Measurements from ENCODE around the gene FOLR2.

Gene FOLR2

DNA sequence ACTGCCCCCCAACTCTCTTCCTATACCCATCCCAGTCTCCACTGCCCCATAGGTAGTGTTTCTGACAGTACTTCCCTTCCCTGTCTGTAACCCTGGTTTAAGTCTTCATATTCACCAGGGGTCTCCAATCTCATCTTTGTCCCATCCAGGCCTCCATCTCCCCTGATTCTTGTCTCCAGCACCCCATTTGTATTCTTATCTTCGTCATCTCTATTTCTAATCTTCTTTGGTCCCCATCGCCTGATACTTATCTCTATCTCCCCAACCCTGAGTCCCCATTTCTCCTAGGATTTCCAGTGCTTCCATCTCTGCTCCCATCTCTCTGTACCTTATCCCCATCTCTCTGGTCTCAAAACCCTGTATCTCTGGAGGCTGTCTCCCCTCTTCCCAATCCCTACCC, 25.5 kb downstream of the FOLR2 start:
- Histone ChIP-seq H3K56ac (ENCODE audit: low read length) (no peak overlapping the region), H3K27me3 (ENCODE audit: insufficient read depth, low read length, poor library complexity) (peaks cover 49% of the 10 kb centered on the region), H3K9ac (ENCODE audit: low read length) (no peak overlapping the region), H3K18ac (ENCODE audit: low read length) (no peak overlapping the region), H3K4ac (ENCODE audit: low read depth, low read length) (no peak overlapping the region), H2BK120ac (ENCODE audit: low read depth, low read length) (no peak overlapping the region), H4K5ac (ENCODE audit: low read length) (no peak overlapping the region), H4K8ac (ENCODE audit: low read depth, low read length) (no peak overlapping the region), H2AK5ac (ENCODE audit: low read length) (no peak overlapping the region), H3K79me2 (ENCODE audit: control insufficient read depth, insufficient read depth, low read length) (no peaks in the 10 kb centered on the region), H3K79me1 (ENCODE audit: low read length) (no peaks in the 10 kb centered on the region), H3K23ac (ENCODE audit: low read length) (no peak overlapping the region), H3K36me3 (ENCODE audit: control insufficient read depth, insufficient read depth, low read length) (no peaks in the 10 kb centered on the region), H3K4me1 (ENCODE audit: control insufficient read depth, low read depth, low read length) (peaks cover 12% of the 10 kb centered on the region), H2BK5ac (ENCODE audit: low read length) (no peak overlapping the region), H3K4me3 (ENCODE audit: low read length) (no peak overlapping the region), H2BK15ac (replicated peaks; ENCODE audit: low read depth) (no peak overlapping the region), H3K4me2 (ENCODE audit: low read length) (no peak overlapping the region), H3K27ac (ENCODE audit: low read depth, low read length) (no peak overlapping the region)
- WGBS (ENCODE audit: extremely low coverage, insufficient coverage, low lambda C conversion rate) = no CpG with 5 or more reads among the region's 2 CpGs
- no peak for DNase-seq

DNA sequence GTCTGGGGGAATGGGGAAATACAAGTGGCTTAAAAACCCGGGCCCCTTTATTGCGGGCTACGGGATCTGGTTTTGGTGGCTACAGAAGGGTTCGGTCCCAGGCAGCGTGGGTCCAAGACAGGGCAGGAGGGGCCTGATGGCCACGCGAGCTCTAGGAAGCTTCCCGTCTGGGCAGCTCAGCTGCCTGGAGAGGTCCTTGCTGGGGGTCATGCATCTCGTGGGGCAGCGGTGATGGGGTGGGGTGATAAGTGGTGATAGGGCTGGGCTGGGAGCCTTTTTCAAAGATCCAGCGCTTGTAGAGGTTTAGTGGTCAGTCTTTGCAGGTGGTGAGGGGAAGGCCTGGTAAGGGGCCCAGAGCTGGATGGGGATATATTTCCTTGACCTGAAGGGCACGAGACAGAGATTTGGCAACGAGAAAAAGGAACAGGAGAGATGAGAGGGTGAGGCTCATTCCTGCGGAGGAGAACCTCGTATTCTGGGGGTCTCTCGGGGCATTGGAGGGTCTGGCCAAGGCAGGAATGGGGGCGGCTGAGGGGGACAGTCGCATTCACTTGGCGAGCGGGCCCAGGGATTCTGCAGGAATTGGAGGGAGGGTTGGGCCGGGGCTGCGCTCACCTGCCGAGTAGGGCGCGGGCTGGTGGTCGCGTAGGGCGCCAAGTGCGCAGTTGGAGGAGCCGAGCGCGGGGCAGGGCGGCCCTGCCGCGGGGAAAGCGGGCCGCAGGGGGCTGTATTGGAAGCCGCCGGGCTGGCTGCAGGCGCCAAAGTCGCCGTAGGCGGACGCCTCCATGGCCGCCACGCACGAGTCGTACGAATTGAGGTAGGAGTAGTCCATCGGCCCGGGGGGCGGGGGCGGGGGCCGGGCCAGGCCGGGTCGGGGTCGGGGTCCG, 26.8 kb downstream of the FOLR2 start:
- peaks cover 50% of the 10 kb centered on the region for H3K27me3 ChIP-seq (ENCODE audit: insufficient read depth, low read length, poor library complexity)
- H3K18ac ChIP-seq (ENCODE audit: low read length) = peak overlapping the region; percentile 10
- peak overlapping the region; percentile 26 for H3K4me2 ChIP-seq (ENCODE audit: low read length)
- no peaks in the 10 kb centered on the region for H3K79me2 ChIP-seq (ENCODE audit: control insufficient read depth, insufficient read depth, low read length)
- H2BK5ac ChIP-seq (ENCODE audit: low read length) = no peak overlapping the region
- no peak overlapping the region for H2AK5ac ChIP-seq (ENCODE audit: low read length)
- H3K9ac ChIP-seq (ENCODE audit: low read length) = no peak overlapping the region
- H3K56ac ChIP-seq (ENCODE audit: low read length) = peak overlapping the region; percentile 54
- WGBS (ENCODE audit: extremely low coverage, insufficient coverage, low lambda C conversion rate) = no CpG with 5 or more reads among the region's 58 CpGs
- no peak overlapping the region for H4K5ac ChIP-seq (ENCODE audit: low read length)
- no peak for DNase-seq
- no peak overlapping the region for H4K8ac ChIP-seq (ENCODE audit: low read depth, low read length)
- H3K4me3 ChIP-seq (ENCODE audit: low read length) = no peak overlapping the region
- no peak overlapping the region for H3K4ac ChIP-seq (ENCODE audit: low read depth, low read length)
- no peaks in the 10 kb centered on the region for H3K36me3 ChIP-seq (ENCODE audit: control insufficient read depth, insufficient read depth, low read length)
- H3K27ac ChIP-seq (ENCODE audit: low read depth, low read length) = no peak overlapping the region
- no peak overlapping the region for H3K23ac ChIP-seq (ENCODE audit: low read length)
- no peak overlapping the region for H2BK120ac ChIP-seq (ENCODE audit: low read depth, low read length)
- no peak overlapping the region for H2BK15ac ChIP-seq (replicated peaks; ENCODE audit: low read depth)
- H3K79me1 ChIP-seq (ENCODE audit: low read length) = no peaks in the 10 kb centered on the region
- peaks cover 11% of the 10 kb centered on the region for H3K4me1 ChIP-seq (ENCODE audit: control insufficient read depth, low read depth, low read length)

DNA sequence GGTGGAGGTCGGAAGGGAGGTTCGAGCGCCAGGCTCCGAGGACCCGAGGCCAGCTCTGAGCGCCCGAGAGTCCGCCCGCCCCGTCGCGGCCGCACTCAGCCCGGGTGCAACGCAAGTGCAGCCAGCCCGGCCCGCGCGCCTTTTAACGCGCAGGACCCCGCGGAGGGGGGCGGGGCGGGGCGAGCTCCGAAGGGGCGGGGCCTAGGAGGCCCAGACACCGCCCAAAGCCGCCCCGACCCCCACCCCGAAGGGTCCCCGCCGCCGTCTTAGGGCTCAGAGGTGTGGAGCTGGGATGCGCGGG, 27.4 kb downstream of the FOLR2 start, which contains the start of gene PHOX2A:
TSS of gene PHOX2A (minus strand) at position 117 of the 301 bp plus-strand sequence. CDS start 172 bp downstream, outside the sequence.
- no peak within 1 kb of the TSS for H2AK5ac ChIP-seq (ENCODE audit: low read length)
- no peak within 1 kb of the TSS for H4K5ac ChIP-seq (ENCODE audit: low read length)
- peaks cover 50% of the 10 kb centered on the region for H3K27me3 ChIP-seq (ENCODE audit: insufficient read depth, low read length, poor library complexity)
- H3K18ac ChIP-seq (ENCODE audit: low read length) = peak within 1 kb of the TSS; percentile 10
- H3K79me1 ChIP-seq (ENCODE audit: low read length) = no peaks in the 10 kb centered on the region
- no peaks in the 10 kb centered on the region for H3K36me3 ChIP-seq (ENCODE audit: control insufficient read depth, insufficient read depth, low read length)
- no CpG with 5 or more reads among the region's 37 CpGs for WGBS (ENCODE audit: extremely low coverage, insufficient coverage, low lambda C conversion rate)
- H3K9ac ChIP-seq (ENCODE audit: low read length) = peak within 1 kb of the TSS; percentile 11
- H3K4me2 ChIP-seq (ENCODE audit: low read length) = peak within 1 kb of the TSS; percentile 91
- peak within 1 kb of the TSS; percentile 65 for H3K56ac ChIP-seq (ENCODE audit: low read length)
- H3K4ac ChIP-seq (ENCODE audit: low read depth, low read length) = no peak within 1 kb of the TSS
- no peak within 1 kb of the TSS for H3K23ac ChIP-seq (ENCODE audit: low read length)
- no peaks in the 10 kb centered on the region for H3K79me2 ChIP-seq (ENCODE audit: control insufficient read depth, insufficient read depth, low read length)
- H3K4me1 ChIP-seq (ENCODE audit: control insufficient read depth, low read depth, low read length) = peaks cover 10% of the 10 kb centered on the region
- no peak within 1 kb of the TSS for H4K8ac ChIP-seq (ENCODE audit: low read depth, low read length)
- H2BK15ac ChIP-seq (replicated peaks; ENCODE audit: low read depth) = no peak within 1 kb of the TSS
- no peak within 1 kb of the TSS for H2BK120ac ChIP-seq (ENCODE audit: low read depth, low read length)
- DNase-seq = no peak
- H3K27ac ChIP-seq (ENCODE audit: low read depth, low read length) = no peak within 1 kb of the TSS
- peak within 1 kb of the TSS; percentile 53 for H3K4me3 ChIP-seq (ENCODE audit: low read length)
- H2BK5ac ChIP-seq (ENCODE audit: low read length) = no peak within 1 kb of the TSS

DNA sequence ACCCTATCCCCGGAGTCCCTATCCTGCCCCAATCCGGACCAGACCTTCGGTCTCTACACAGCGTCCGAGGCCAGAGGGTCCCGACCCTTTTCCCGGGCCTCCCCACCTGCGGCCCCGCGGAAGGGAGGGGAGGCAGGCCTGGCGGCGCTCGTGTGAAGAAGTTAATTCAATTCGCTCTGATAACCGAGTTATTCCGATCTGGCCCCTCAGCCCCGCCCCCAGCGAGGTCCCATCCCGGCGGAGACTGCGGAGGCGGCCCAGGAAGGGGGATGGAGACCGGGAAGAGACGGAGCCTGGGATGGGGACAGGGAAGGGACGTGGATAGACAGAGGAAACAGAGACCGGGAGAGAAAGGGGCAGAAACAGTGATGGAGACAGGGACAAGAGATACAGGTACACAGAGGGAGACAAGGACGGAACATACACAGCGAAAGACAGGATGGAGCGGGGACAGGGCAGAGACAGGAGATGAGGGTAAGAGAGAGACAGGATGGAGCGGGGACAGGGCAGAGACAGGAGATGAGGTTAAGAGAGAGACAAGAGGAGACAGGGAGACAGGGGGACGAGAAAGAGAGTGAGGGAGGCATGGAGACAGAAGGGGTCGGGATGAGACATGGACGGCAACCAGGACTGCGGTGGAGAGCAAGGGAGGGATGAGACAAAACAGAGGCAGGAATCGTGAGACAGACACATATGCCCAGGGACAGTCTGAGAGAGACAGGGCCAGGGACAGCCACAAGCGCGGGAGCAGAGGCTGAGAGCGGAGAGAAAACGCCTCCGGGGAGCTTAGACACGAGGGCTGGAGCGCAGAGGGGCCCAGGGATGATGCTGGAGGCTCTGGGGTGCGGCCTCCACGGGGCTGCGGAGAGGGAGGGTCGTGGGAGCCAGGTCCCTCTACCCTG, 28.0 kb downstream of the FOLR2 start:
- Histone ChIP-seq H3K27me3 (ENCODE audit: insufficient read depth, low read length, poor library complexity) (peaks cover 50% of the 10 kb centered on the region), H3K36me3 (ENCODE audit: control insufficient read depth, insufficient read depth, low read length) (no peaks in the 10 kb centered on the region), H4K5ac (ENCODE audit: low read length) (no peak overlapping the region), H3K27ac (ENCODE audit: low read depth, low read length) (no peak overlapping the region), H2BK15ac (replicated peaks; ENCODE audit: low read depth) (no peak overlapping the region), H3K4me3 (ENCODE audit: low read length) (peak overlapping the region; percentile 53), H4K8ac (ENCODE audit: low read depth, low read length) (no peak overlapping the region), H3K4me1 (ENCODE audit: control insufficient read depth, low read depth, low read length) (peaks cover 7% of the 10 kb centered on the region), H3K79me2 (ENCODE audit: control insufficient read depth, insufficient read depth, low read length) (no peaks in the 10 kb centered on the region), H2AK5ac (ENCODE audit: low read length) (no peak overlapping the region), H3K4me2 (ENCODE audit: low read length) (peak overlapping the region; percentile 91), H2BK120ac (ENCODE audit: low read depth, low read length) (no peak overlapping the region), H3K18ac (ENCODE audit: low read length) (no peak overlapping the region), H3K9ac (ENCODE audit: low read length) (peak overlapping the region; percentile 11), H3K79me1 (ENCODE audit: low read length) (no peaks in the 10 kb centered on the region), H3K4ac (ENCODE audit: low read depth, low read length) (no peak overlapping the region), H3K56ac (ENCODE audit: low read length) (peak overlapping the region; percentile 65), H3K23ac (ENCODE audit: low read length) (no peak overlapping the region), H2BK5ac (ENCODE audit: low read length) (no peak overlapping the region)
- WGBS (ENCODE audit: extremely low coverage, insufficient coverage, low lambda C conversion rate) = no CpG with 5 or more reads among the region's 46 CpGs
- DNase-seq = peak; percentile 75

DNA sequence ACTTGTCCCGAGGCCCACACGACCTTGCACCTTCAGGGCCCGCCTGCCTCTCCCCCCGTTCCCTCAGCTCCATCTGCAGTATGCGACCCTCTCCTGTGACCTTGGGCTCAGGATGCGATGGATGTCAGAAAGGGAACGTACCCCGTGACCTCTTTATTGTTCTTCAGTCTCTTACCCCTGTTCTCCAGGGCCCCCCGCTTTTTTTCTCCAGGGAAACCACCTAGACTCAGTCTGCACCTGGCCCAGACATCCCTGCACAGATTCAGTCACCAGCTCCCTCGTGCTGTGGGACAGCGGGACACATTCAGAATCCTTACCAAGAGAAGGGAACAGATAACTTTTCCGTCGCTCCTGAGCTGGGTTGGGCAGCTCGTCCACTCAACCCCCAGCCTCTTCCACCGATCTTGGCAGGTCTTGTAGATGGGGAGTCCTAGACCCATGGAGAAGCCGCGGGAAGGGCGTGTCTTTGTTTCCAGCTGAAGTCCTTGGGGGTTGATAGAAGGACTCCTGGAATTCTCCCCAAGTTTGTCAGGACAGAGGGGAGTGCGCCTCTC, 28.7 kb downstream of the FOLR2 start:
- Histone ChIP-seq H4K8ac (ENCODE audit: low read depth, low read length) (no peak overlapping the region), H3K79me2 (ENCODE audit: control insufficient read depth, insufficient read depth, low read length) (no peaks in the 10 kb centered on the region), H3K27ac (ENCODE audit: low read depth, low read length) (no peak overlapping the region), H3K36me3 (ENCODE audit: control insufficient read depth, insufficient read depth, low read length) (no peaks in the 10 kb centered on the region), H3K18ac (ENCODE audit: low read length) (no peak overlapping the region), H2BK5ac (ENCODE audit: low read length) (no peak overlapping the region), H4K5ac (ENCODE audit: low read length) (no peak overlapping the region), H3K4me2 (ENCODE audit: low read length) (peak overlapping the region; percentile 91), H3K23ac (ENCODE audit: low read length) (peak overlapping the region; percentile 75), H3K9ac (ENCODE audit: low read length) (no peak overlapping the region), H2AK5ac (ENCODE audit: low read length) (no peak overlapping the region), H3K56ac (ENCODE audit: low read length) (peak overlapping the region; percentile 38), H3K4ac (ENCODE audit: low read depth, low read length) (no peak overlapping the region), H3K4me1 (ENCODE audit: control insufficient read depth, low read depth, low read length) (peaks cover 7% of the 10 kb centered on the region), H2BK120ac (ENCODE audit: low read depth, low read length) (no peak overlapping the region), H2BK15ac (replicated peaks; ENCODE audit: low read depth) (no peak overlapping the region), H3K27me3 (ENCODE audit: insufficient read depth, low read length, poor library complexity) (peaks cover 46% of the 10 kb centered on the region), H3K4me3 (ENCODE audit: low read length) (no peak overlapping the region), H3K79me1 (ENCODE audit: low read length) (no peaks in the 10 kb centered on the region)
- no peak for DNase-seq
- no CpG with 5 or more reads among the region's 19 CpGs for WGBS (ENCODE audit: extremely low coverage, insufficient coverage, low lambda C conversion rate)
